T-helper 22 cell (primary cell): ENCODE results near the gene LMCD1.

ENCODE experiments used
- DNase-seq: peaks from one replicate; pipeline ENCODE4 v3.0.0-alpha.2; 2020; ENCODE audit warnings: low read depth

The LMCD1 gene

DNA sequence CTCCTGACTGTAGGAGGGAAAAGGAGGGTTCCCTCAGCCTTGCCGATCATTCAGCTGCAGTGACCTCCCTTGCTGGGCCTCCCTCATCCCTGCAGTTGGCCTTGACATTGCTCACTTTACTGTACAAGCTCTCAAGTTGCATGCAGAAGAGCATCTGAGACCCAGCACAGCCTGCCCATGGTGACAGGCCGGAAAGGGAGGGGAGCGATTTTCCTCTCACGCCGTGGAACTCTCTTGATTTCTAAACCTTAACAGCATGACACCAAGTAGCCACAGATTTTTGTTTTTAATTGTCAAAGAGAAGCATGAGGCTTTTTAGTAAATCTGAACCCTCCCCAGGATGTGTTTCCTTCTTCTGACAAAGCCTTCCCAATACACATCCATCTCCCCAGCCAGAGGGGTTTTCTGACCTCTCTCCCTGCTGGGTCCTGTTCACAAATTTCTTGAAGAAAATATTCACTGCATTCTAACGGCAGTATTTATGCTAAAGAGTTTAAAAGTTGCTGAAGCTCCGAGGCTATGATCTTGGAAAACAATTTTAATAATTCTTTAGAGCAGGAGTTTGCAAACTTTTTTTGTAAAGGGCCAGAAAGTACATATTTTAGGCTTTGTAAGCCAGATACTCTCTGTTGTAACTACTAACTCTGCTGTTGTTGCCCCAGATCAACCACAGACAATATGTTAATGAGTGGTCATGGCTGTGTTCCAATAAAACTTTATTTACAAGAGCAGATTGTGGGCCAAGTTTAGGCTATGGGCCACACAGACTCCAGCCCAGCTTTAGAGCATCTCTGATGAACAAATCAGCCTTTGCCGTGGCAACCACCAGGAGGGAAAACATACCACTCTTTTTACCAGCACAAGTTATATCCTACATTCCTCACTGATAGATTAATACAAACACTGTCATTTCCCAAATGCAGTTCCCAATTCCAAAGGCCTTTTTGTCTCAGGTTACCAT, 34.8 kb downstream of the LMCD1 start:
- DNase-seq = no peak

DNA sequence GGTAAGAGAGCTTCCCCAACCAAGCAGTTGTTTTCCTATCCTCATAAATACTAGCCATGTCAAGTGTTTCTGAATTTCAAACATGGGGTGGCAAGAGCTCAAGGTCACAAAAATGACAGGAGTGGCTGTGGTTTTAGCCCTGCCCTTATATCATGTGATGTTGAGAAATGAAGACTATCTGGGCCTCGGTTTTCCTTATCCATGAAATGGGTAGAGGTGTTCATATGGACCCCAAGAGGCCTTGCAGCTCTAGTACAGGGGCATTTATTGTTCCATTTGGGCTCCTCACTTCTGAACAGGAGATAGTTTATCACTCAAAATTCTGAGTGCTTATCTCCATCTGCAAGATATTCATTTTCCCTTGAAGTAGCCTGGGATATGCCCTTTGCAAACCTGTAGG, 35.8 kb downstream of the LMCD1 start:
- no peak for DNase-seq

DNA sequence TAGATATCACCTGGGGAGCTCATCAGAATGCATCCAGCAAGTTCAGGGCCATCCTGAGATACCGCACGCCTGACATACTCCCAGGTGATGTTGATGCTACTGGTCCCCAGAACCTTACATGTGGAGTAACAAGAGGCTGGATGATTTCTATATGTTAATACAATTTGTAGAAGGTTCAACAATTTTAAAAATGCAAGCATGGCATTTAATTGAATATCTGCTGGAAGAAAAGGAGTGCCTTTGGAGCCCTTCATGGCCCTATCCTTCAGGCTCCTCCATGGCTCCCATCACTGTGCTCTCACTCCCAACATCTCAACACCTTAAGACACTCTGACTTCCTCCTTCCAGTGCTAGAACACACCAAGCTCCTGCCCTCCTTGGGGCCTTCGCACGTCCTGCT, 36.6 kb downstream of the LMCD1 start:
- no peak for DNase-seq

DNA sequence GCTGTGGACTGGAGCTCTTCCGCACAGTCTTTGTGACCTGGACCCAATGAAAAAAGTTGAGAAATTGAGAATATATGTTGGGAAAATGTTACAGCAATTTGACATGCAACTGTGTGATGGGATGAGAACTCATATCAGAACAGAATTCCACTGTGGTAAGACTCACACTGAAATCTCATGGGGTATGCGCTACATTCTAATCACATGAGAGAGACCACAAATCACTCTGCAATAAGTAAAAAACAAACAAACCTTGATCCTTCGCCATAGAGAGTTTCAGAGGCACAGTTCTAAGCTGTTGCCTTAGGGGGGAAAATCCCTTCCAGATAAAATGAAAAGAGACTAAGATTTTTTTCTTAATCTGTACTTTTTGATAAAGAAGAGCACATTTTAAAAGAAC, 37.3 kb downstream of the LMCD1 start:
- no peak for DNase-seq

DNA sequence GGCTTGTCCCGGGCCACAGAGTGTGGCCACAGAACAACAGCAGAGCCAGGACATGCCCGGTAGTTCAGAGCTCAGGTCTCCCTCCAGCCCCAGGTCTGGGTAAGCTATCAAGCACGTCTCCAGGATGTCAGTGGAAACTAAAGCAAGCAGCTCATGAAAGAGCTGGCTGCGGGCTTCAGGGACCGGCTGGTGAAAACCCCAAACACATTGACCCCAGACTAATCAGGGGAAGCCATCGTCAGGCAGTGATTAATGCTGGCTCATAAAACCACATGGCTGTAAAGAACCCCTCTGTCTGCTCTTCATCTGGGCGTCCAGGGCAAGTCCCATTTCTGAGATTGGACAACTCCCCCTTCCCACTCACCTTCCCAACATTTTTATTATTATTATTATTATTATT, 37.8 kb downstream of the LMCD1 start:
- no peak for DNase-seq

DNA sequence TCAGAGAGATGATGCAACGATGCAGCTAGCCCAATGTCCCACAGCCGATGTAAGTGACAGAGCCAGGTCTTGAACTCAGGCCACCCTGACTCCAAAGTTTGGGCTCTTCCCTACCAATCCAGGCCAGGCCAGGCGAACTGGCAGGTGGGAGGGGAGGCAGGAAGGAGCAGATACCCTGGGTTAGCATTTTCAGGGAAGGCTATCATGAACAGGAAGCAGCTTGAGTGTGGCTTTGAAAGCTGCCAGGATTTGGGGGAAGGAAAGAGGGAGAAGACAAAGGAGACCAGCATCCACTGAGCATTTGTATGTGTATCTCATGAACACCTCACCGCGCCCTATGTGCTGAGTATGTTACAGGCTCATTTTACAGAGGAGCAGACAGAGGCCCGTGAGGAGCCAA, 38.8 kb downstream of the LMCD1 start:
- no peak for DNase-seq

DNA sequence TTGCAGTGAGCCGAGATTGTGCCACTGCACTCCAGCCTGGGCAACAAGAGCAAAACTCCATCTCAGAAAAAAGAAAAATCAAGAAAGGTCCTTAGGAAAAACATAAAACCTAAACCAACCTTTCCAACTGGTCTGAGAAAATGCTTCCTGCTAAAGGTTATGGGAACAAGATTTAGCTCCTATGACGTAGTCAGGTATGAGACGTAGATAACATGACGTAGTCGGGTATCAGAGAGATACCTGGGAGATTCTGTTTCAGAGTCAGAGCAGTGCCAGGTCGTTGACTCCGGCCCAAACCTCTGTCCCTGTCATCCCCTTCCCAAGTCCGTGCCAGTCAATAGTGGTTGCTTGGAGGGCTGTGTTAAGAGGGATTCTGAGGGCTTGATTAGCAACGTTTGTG, 39.9 kb downstream of the LMCD1 start:
- no peak for DNase-seq

DNA sequence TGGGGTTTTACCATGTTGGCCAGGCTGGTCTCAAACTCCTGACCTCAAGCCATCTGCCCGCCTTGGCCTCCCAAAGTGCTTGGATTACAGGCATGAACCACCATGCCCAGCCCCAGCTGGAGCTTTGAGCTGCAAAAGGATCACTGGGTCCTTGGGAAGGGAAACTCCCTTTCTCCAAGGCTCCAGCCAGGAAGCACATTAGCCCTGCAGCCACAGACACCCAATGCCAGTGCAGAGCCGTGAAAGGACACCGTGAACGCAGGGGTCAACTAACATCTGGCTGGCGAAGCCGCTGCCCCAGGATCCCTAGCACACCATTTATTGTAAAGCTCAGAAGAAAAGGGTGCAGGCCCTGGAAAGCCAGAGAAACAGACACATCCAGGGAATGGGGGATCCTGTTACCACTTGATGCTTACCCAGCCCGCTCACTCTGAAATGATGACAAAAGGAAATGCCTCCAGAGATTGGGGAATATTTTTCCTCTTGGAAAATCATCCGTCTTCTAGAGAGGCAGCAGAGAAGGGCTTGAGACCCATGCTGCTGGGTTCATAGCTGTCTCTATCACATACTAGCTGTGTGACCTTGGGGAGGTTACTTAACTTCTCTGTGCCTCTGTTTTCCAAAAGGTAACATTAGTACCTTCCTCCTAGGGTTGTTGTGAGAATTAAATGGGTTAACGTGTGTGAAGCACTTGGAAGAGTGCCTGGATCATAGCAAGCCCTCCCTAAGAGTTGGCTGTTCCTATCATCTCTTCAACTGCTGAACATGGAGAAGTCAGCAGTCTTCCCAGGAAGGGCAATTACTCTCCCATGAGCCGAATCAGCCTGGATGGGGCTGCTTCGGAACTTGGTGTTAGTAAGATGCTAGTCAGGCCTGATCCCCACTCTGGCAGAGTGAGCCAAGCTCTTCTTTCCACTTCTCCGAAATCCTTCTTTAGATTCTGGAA, 40.8 kb downstream of the LMCD1 start:
- no peak for DNase-seq

DNA sequence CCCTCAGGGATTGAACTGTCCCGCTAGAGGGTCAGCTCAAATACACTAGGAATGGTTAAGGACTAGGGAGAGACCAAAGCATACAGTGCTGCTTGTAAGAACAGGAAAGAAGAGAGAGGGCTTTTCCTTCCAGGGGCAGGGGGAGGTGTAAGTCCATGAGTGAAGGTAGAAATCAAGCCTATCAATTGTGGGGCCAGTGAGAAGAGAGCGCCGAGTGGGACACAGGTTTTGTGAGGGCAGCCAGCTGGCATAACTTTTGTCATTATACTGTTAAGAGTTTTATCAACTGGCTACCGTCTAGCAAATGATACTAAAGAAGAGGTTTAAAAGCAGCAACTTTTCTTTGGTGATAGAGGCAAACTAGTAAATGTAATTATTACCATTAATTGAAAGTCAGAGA, 45.0 kb downstream of the LMCD1 start:
- DNase-seq = no peak

DNA sequence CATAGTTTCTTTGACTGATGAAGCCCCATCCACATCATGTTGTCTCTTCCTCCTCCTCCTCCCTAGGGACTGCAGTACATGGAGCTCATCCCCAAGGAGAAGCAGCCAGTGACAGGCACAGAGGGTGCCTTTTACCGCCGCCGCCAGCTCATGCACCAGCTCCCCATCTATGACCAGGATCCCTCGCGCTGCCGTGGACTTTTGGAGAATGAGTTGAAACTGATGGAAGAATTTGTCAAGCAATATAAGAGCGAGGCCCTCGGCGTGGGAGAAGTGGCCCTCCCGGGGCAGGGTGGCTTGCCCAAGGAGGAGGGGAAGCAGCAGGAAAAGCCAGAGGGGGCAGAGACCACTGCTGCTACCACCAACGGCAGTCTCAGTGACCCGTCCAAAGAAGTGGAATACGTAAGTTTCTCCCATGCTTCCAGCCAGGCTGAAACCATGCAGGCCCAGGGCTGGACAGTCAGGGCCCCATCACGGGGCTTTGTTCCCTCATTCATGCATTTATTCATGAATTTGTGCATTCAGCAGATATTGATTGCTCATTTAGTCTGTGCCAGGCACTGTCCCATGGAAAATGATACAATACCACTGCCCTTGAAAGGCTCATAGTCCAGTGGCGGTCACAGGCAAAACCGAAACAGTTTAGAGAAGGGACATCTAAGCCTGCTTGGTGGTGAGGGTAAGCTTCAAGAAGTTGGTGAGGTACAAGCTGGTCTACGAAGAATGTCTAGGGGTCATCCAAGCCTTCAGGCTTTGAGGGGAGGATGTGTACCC, 47.1 kb downstream of the LMCD1 start:
- no peak for DNase-seq

DNA sequence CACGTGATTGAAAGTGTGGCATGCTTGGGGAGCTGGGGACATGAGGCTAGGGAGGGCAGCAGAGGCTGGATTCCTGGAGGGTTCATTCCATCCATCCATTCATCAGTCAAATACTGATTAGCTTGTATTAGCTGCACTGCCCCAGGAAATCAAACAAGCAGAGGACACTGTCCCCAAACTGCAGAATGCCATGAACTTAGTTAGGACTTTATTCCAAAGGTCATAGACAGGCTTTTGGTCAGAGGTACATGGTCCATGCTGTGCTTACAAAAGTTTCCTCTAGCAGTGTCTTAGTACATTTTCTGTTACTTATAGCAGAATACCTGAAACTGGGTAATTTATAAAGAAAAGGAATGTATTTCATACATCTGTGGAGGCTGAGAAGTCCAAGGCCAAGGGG, 47.7 kb downstream of the LMCD1 start:
- no peak for DNase-seq

DNA sequence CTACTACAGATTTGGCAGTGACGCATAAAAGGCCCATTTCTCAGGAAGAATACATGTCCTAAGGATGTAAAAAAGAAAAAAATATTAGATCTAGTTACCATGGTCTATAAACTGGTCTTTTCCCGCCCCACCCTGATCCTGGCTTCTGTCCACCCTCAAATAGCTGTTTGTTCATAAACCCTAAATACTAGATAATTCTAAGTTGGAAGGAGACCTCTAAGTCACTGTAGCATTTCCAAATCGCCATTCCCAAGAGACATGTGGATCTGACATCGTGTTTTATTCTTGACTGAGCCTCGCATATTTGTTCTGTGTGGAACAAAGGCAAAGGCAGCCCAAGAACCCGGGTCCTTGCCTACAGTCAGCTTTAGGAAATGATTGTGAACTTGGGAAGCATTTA, 49.0 kb downstream of the LMCD1 start:
- no peak for DNase-seq

DNA sequence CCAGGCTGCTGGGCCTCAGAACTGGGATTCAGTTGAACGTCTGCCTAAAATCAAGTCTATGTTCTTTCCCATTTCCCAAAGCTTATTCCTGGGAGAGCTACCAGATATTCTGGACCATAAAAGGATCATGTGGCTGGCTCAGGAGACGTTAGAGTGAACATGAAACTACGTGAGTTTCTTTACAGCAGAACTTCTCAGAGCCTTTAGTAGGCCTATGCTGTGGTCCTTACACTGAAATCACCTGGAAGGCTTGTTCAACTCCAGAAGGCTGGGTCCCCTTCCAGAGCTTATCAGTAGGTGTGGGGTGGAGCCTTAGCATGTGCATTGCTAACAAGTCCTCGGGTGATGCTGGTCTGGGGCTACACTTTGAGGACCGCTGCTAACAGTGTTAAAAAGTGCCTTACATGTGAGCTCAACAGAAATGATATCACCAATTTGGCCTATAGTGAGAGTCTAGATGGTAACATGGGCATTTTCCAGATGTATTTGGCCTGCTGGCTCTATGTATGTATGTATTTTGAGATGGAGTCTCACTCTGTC, 50.7 kb downstream of the LMCD1 start:
- DNase-seq = no peak

DNA sequence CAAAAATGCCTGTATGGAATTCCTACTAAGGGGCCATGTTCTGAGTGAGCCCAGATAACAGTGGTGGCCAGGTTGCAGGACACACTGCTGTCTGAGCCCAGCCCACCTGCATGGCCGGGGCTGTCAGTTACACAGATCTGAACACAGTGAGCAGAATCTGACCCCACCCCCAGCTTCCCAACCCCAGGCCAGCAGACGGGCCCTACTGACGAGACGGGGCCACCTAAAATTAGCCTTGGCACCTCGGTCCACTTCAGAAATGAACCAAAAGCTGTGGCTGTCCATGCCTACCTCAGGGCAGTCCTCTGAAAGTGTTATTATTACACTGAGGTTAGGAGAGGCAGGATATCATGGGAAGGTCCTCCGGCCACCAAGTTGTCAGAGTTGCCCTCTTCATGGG, 51.8 kb downstream of the LMCD1 start:
- DNase-seq = no peak

DNA sequence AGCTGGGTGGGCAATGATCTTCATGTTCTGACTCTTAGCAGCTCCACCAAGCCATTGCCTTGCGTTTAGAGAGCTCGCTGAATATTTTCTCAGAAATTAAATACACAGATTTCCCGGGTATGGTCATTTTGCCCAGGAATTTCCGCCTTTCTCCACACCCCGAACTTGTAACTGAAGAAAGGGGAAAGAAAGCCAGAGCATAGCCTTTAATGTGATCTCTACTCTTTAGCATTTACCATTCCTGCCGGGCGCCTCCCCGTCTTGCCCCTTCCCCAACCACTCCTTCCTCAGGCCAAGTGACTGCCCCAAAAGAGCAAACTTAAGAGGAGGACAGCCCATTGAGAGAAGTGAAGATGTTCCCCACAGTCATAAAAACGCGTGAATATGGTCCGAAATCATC, 53.1 kb downstream of the LMCD1 start:
- no peak for DNase-seq

DNA sequence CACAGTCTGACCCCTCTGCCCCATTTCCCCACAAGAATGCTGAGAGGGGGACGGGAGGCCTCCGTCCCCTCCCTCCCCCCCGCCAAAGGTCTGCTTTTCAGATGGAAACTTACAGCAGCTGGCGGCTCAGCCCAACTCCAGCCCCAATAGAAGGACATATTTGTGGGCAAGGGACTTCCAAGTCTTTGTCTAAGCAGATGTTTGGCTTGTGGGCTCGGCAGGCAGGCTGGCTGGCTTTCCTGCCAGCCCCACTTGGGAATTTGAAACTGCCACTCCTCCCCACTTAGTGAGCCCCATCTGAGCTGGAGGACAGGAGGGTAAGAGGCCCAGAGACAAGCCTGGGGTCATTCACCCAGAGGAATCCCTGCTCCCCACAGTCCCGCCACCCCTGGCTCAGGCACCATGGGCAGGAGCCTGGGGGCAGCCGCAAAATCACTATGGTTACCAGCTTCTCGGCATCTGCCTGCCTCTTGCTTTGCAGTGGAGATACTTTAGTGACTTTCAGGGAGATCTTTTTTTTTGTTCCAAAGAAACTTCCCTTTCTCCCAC, 53.6 kb downstream of the LMCD1 start:
- no peak for DNase-seq

DNA sequence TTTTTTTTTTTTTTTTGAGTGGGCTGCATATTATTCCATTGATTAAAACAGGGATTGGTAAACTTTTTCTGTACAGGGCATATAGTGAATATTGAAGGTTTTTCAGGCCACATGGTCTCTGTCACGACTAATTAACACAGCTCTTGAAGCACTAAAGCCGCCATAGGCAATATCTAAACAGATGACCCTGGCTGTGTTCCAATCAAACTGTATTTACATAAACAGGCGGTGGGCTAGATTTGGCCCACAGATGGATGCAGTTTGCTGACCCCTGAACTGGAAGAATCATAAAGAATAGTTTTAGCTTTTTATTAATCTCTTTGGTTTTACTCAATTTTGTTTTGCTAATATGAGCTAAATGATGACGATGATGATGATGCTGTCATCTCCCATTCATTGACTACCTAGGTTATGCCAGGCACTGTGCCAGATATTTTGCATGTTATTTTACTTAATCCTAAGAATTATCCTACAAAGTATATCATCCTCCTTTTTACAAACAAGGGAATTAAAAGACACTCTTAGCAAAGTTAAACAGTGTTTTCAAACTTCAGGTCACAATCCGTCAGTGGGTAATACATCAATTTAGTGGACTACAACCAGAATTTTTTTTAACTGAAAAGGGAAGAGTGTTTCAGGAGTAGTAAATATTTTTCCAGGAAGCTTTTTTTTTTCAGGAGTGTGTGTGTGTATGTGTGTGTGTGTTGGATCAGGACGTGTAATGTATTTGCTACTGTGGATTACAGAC, 54.3 kb downstream of the LMCD1 start:
- no peak for DNase-seq

DNA sequence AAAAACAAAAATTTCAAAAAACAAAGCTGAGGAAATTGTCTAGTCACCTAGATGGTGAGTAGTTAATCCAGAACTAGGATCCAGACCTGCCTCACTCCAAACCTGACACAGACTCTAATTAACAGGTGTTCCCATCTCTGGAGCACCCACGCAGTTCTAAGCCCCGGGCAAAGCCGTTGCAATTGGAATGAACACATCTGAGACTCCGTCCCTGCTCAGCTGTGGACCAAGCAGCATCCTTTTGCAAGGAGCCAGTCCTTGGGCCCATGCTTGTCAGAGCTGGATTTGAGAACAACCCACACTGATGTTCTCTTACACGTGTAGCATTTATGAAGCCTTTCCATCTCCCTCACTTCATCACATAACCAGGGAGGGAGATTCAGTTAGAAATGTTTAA, 54.8 kb downstream of the LMCD1 start:
- DNase-seq = no peak

DNA sequence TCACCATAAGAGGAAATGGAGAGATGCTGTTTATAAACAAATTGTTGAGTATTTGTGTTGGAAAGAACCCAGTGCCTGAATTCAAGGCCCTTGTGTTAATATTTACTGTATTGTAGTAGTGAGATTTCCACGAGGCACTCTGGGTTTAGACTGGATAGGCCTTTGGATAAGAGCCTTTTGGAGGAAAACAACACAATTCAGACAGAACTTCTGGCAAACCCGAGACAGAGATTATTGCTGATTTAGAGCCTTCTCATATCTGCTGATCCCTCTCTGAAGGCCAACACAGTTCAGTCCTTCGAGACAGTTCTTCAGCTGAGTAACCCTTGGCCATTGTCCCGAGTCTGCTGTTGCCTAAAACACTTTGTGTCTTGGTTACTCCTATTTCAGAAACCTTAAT, 55.7 kb downstream of the LMCD1 start:
- no peak for DNase-seq

DNA sequence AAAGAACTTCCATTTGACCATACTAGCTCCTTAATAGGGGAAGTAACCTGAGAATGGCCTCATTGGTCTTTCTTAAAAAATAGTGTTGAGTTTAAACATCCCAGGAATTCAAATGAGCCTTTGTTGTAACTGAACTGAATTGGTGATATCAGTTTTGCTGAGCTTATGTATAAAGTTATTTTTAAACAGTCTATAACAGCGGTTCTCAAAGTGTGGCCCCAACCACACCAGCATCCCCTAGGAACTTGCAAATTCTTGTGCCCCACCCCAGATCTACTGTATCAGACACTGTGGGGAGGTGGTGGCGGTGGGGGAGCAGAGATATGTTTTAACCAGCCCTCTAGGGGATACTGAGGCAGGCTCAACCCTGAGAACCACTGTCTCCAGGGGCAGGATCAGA, 57.0 kb downstream of the LMCD1 start:
- DNase-seq = no peak

DNA sequence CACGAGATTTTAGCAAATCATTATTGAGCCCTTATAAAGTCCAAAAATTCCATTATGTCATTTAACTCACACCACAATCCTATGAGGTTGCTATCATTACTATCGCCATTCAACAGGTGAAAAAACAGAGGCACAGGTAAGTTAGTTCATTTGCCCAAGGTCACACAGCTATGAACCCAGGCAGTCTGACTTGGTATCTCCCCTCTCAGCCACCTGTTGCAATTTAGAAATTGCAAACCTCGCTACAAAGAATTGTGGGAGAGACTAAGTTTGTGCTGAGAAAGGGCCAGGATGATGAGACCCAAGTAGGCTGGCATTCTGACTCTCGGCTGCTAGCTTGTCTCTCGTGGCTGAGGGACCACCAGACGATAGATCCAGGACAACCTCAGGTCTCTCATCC, 57.7 kb downstream of the LMCD1 start:
- DNase-seq = no peak
